Brain microvascular endothelial cell (primary cell): ENCODE data around the gene LHFPL2.
A peak's percentile ranks its signal among the peaks of the same experiment; 100 is the strongest.

Experiments
- DNase-seq: peaks from one replicate; pipeline ENCODE4 v3.0.0-alpha.2; 2020
- H3K27ac ChIP-seq: fragments of 250-450 bp; sonication (Bioruptor Pico); 2 replicates; pipeline ENCODE4 v1.5.1; 2020; ENCODE audit warnings: mild to moderate bottlenecking, moderate library complexity
- H3K27me3 ChIP-seq: fragments of 250-450 bp; sonication (Bioruptor Pico); replicated peaks from 2 replicates; pipeline ENCODE4 v1.5.1; 2020; ENCODE audit warnings: mild to moderate bottlenecking
- H3K36me3 ChIP-seq: fragments of 250-450 bp; sonication (Bioruptor Pico); replicated peaks from 2 replicates; pipeline ENCODE4 v1.5.1; 2020; ENCODE audit warnings: mild to moderate bottlenecking
- H3K4me3 ChIP-seq: 2 replicates; pipeline ENCODE4 v1.5.1; 2011; ENCODE audit warnings: low read depth, mild to moderate bottlenecking, control low read depth, low read length, moderate library complexity
- in situ Hi-C: cut with HindIII; loops from 2 replicates; pipeline ENCODE4 v1.10.0; 2017; ENCODE audit warnings: low sequenced_read_pairs, low pct_ligation_motif_present
- TF ChIP-seq, protein P1 (sequence below): IDR thresholded peaks from 2 replicates; pipeline ENCODE4 v1.5.1; 2011; ENCODE audit warnings: low read depth, mild to moderate bottlenecking, moderate library complexity, low read length, control low read depth, inconsistent platforms; ENCODE audit errors: missing control alignments

LHFPL2 gene

DNA sequence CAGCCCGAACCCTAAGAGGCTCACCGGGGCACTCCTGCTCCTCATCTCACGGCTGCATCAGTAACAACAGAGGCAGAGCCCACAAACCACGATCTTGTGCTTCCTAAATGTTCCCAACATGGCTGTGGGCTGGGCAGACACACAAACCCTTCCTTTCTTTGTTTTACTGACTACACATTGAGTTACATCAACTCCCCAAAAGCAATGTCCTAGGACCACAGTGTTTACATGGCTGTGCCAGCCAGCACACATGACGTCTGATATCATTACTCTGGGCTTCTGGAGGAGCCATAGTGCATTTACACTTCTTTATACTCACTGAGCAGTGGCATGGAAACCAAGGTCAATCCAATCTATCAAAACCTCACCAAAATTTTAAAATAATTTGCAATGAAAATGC is 101.4 kb downstream of the LHFPL2 start:
- in situ Hi-C loops: loop anchor here (25.0 kb wide), 1 partner anchor 90 kb away; the partner anchor contains the start of gene LHFPL2
- H3K36me3 ChIP-seq: no peaks in the 10 kb centered on the region
- no peak for DNase-seq
- H3K4me3 ChIP-seq: no peak overlapping the region
- TF ChIP-seq, protein P1, sequence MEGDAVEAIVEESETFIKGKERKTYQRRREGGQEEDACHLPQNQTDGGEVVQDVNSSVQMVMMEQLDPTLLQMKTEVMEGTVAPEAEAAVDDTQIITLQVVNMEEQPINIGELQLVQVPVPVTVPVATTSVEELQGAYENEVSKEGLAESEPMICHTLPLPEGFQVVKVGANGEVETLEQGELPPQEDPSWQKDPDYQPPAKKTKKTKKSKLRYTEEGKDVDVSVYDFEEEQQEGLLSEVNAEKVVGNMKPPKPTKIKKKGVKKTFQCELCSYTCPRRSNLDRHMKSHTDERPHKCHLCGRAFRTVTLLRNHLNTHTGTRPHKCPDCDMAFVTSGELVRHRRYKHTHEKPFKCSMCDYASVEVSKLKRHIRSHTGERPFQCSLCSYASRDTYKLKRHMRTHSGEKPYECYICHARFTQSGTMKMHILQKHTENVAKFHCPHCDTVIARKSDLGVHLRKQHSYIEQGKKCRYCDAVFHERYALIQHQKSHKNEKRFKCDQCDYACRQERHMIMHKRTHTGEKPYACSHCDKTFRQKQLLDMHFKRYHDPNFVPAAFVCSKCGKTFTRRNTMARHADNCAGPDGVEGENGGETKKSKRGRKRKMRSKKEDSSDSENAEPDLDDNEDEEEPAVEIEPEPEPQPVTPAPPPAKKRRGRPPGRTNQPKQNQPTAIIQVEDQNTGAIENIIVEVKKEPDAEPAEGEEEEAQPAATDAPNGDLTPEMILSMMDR: no peak
- H3K27me3 ChIP-seq: no peaks in the 10 kb centered on the region
- peak overlapping the region; percentile 94 for H3K27ac ChIP-seq

DNA sequence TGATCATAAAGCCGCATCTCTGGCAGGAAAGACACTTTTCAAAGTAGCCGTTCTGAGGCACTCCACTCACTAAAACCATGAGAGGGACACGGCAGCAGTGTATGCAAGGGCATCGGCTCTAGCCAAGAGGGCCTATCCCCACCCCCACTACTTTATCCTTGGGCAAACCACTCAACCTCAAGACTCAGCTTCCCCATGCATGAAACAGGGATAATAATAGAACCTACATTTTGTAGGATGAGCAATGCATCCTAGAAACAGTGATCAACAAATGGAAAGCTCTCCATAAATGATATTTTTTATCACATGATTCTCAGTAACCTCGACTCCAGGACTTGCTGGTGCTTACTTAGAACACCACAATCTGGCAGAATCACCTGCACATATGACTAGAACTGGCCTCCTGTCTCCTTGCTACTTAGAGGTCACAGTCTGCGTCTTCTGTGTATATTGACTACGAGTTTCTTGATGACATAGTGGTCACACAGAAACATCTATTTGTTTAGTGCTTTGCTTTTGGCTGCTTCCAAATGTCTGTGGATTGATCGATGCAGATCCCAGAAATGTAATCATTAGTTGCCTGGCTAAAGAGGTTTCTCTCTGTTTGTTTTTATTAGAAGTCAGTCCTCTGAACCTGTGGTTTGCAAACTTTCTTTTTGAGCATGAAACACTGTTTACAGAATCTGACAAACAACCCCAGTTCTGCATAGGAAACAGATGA is 102.1 kb downstream of the LHFPL2 start:
- TF ChIP-seq, protein P1: no peak
- DNase-seq: no peak
- H3K4me3 ChIP-seq: no peak overlapping the region
- peak overlapping the region; percentile 94 for H3K27ac ChIP-seq
- no peaks in the 10 kb centered on the region for H3K36me3 ChIP-seq
- no peaks in the 10 kb centered on the region for H3K27me3 ChIP-seq
- in situ Hi-C loops: loop anchor here (25.0 kb wide), 1 partner anchor 91 kb away; the partner anchor contains the start of gene LHFPL2

DNA sequence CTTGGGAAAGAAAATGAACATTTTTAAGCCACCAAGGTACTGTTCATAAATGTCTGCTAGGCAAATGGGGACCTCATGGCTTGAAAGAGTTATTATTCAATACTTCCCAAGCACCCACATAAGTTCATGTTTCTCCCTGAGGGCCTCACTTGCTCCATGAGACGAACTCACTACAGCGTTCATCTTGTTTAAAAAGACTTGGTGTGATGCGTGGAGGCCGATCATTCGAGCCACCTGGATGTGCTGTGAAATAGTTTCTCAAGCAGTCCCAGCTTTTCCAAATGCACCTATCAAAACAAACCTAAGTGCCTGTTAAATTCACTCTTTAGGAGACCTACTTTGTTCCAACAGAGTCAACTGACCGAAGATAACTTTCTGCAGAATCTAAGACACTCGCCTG is 103.2 kb downstream of the LHFPL2 start:
- in situ Hi-C loops: loop anchor here (25.0 kb wide), 1 partner anchor 92 kb away; the partner anchor contains the start of gene LHFPL2
- no peaks in the 10 kb centered on the region for H3K27me3 ChIP-seq
- DNase-seq: no peak
- TF ChIP-seq, protein P1: no peak
- no peak overlapping the region for H3K4me3 ChIP-seq
- H3K36me3 ChIP-seq: no peaks in the 10 kb centered on the region
- H3K27ac ChIP-seq: peak overlapping the region; percentile 94

DNA sequence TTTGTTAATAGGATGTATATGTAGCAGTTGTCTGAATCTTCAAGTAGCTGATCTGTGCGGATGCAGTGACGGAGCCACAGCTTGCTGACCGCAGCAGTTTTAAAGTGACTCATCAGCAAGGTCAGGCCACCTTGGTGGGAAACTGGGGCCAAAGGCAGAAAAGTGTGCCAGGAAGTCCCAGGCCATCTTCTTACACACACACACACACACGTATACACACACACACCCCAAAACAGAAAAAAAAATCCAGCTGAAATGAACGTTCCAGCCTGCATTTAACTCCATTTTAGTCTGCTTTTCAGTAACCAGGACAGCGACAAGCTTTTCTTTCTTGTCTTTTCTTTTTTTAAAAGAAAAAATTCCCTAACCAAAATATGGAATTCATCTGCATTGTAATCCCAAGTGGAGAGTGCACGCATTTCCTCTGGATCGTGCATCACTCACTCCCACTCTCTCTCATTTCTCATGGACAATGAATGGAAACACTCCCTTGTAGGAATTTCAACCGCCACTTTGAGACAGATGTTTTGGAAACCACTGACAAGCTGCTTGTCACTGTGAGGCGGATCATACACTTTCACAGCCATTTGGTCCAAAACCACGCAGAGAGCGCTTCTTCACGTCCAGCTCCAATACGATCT is 103.9 kb downstream of the LHFPL2 start:
- H3K27ac ChIP-seq: peak overlapping the region; percentile 94
- H3K36me3 ChIP-seq: no peaks in the 10 kb centered on the region
- H3K27me3 ChIP-seq: no peaks in the 10 kb centered on the region
- peak; percentile 90 for DNase-seq
- TF ChIP-seq, protein P1: no peak
- in situ Hi-C loops: loop anchor here (25.0 kb wide), 1 partner anchor 93 kb away; the partner anchor contains the start of gene LHFPL2
- no peak overlapping the region for H3K4me3 ChIP-seq

DNA sequence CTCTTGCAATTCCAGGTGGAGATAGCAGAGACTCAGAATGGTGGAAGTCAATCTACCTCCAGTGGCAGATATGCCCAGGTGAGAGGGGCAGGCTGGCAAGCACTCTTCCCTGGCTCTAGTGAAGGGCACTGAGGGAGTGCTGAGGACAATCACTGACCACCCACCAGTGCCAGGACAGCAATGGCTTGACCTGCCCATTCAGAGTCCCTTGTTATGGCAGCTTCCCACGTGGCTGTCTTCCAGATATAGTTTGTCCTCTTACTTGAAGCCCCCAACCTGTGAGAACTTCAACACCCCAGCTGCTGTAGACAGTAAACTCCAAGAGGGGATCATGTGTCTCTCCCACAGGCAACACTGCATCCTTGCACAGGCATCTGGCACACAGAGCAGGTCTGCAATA is 104.7 kb downstream of the LHFPL2 start:
- Histone ChIP-seq H3K4me3 (no peak overlapping the region), H3K36me3 (no peaks in the 10 kb centered on the region), H3K27ac (peak overlapping the region; percentile 94), H3K27me3 (no peaks in the 10 kb centered on the region)
- in situ Hi-C loops: loop anchor here (25.0 kb wide), 1 partner anchor 93 kb away; the partner anchor contains the start of gene LHFPL2
- TF ChIP-seq, protein P1: no peak
- no peak for DNase-seq
